Gastrocnemius medialis (tissue), 4 donors: ENCODE results near the gene MGMT.

Source experiments
- CTCF ChIP-seq, 5 experiments: fragments of 450-650 bp in 3 of 5; fragments of 200-600 bp in 2 of 5; sonication (generic) in 2 of 5; IDR thresholded peaks in 4 of 5; conservative IDR thresholded peaks in 1 of 5; 1 replicate in 4 of 5; 2 replicates in 1 of 5; pipeline ENCODE4 v1.5.1; 2016 to 2019; ENCODE audit warnings: antibody characterized with exemption in 5 of 5, mild to moderate bottlenecking in 3 of 5, moderate library complexity in 3 of 5
- POLR2A ChIP-seq, 2 donors: fragments of 450-650 bp; IDR thresholded peaks; one replicate each; pipeline ENCODE4 v1.6.1; 2017; ENCODE audit warnings: antibody characterized with exemption in 2 of 2, mild to moderate bottlenecking in 2 of 2, moderate library complexity in 2 of 2

DNA sequence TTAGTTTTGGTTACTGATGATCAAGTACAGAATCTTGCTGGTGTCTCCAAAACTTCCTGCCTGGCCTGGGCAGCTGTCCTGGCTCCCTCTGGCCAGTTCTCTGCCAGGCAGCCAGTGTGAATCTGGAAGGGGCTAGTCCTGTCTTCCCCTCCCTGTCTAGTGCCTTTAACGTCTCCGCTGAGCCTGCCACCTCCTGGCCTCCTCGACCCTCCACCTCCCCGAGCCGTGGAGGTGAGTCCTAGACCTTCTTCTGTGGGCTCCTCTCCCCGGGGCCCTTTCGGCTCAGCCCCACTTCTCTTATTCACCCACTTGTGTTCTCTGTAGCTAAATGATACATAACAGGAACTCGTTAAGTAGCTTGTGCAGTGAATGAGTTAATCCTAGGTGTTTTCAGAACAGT is 218.2 kb downstream of the MGMT start:
- TF ChIP-seq CTCF (IDR thresholded peaks at IDR 0.05 in 4 of 5, conservative IDR thresholded peaks at IDR 0.05 in 1 of 5) (no peak), POLR2A (IDR thresholded peaks at IDR 0.05) (no peak)
